HepG2 (cell line): Measurements from ENCODE around the gene SMARCD1. TPM values are rescaled to one million over a fixed set of nuclear protein-coding genes. Genes with fewer than 3 reads are reported as not detected.

Experiments
- ATAC-seq: fragments of 200-7000 bp; cut with Tn5 transposase; 3 replicates; pipeline ENCODE4 v1.9.1; 2020; ENCODE audit warnings: mild to moderate bottlenecking, moderate library complexity
- BruUV-seq: library from RNA; stranded (reverse); fragments of 400-500 nt; replicated peaks from 2 replicates; lab custom pipeline; 2021; lab: Mats Ljungman, UMichigan
- CTCF ChIA-PET: fragments of 300-600 bp; formaldehyde crosslinking; extraction: SDS; loops from one replicate; lab custom pipeline; 2021; ENCODE audit warnings: low total read pairs, inconsistent platforms, low intra/inter-chr PET ratio; lab: Yijun Ruan, JAX
- POLR2A ChIA-PET: fragments of 350-600 bp; sonication (Branson Sonifier 250); formaldehyde crosslinking; loops from one replicate; lab custom pipeline; 2020; ENCODE audit warnings: antibody characterized with exemption, inconsistent platforms; lab: Yijun Ruan, JAX
- DNase-seq: peaks from one replicate; pipeline ENCODE4 v3.0.0-alpha.2; 2015; ENCODE audit warnings: low spot score
- FAIRE-seq: peaks from 3 replicates; lab custom pipeline; 2011; peaks lifted over from hg19 to GRCh38; lab: Jason Lieb, UNC
- H2AFZ ChIP-seq: one replicate; pipeline ENCODE4 v1.6.1; 2011; ENCODE audit warnings: low read length, inconsistent platforms
- H3K27ac ChIP-seq: fragments of 300-600 bp; 3 replicates; pipeline ENCODE4 v1.8.0; 2011; ENCODE audit warnings: mixed run types, mild to moderate bottlenecking, mixed read lengths, low read length, inconsistent platforms; ENCODE audit not compliant: insufficient read depth; ENCODE audit errors: extremely low read length
- H3K27me3 ChIP-seq, 2 experiments: fragments of 200-600 bp in 1 of 2; 2 replicates in 1 of 2; 3 replicates in 1 of 2; pipeline versions ENCODE4 v1.6.0 to v1.8.0; 2011; ENCODE audit warnings: low read length in 2 of 2, mild to moderate bottlenecking in 2 of 2, moderate library complexity in 2 of 2, inconsistent platforms in 1 of 2; ENCODE audit not compliant: insufficient read depth in 2 of 2, control insufficient read depth in 1 of 2
- H3K36me3 ChIP-seq, 2 experiments: fragments of 200-600 bp in 1 of 2; replicated peaks in 1 of 2; 2 replicates in 1 of 2; 3 replicates in 1 of 2; pipeline versions ENCODE4 v1.5.1 to v1.8.0; 2011; ENCODE audit warnings: low read length in 2 of 2, inconsistent platforms in 1 of 2; ENCODE audit not compliant: insufficient read depth in 2 of 2, control insufficient read depth in 1 of 2
- H3K4me1 ChIP-seq: 2 replicates; pipeline ENCODE4 v1.5.1; 2012; ENCODE audit warnings: low read length, inconsistent platforms; ENCODE audit not compliant: insufficient read depth
- H3K4me2 ChIP-seq: 2 replicates; pipeline ENCODE4 v1.6.0; 2011; ENCODE audit warnings: low read depth, low read length, inconsistent platforms
- H3K4me3 ChIP-seq, 3 experiments: fragments of 200-600 bp in 1 of 3; sonication (generic), shearing (Covaris generic) in 1 of 3; replicated peaks in 1 of 3; 2 replicates each; pipeline ENCODE4 v1.5.1; 2011 to 2016; ENCODE audit warnings: low read length in 3 of 3, inconsistent platforms in 2 of 3, low read depth in 2 of 3, mild to moderate bottlenecking in 2 of 3, control low read depth in 1 of 3, mixed read lengths in 1 of 3; ENCODE audit not compliant: insufficient read depth in 1 of 3
- H3K79me2 ChIP-seq: one replicate; pipeline ENCODE4 v1.6.1; 2011; ENCODE audit warnings: low read length, inconsistent platforms; ENCODE audit not compliant: insufficient read depth
- H3K9ac ChIP-seq: 2 replicates; pipeline ENCODE4 v1.6.0; 2011; ENCODE audit warnings: mild to moderate bottlenecking, low read depth, low read length, inconsistent platforms; ENCODE audit not compliant: insufficient read depth
- H3K9me3 ChIP-seq: 2 replicates; pipeline ENCODE4 v1.5.1; 2012; ENCODE audit warnings: mild to moderate bottlenecking, low read length
- H4K20me1 ChIP-seq: 2 replicates; pipeline ENCODE4 v1.6.0; 2011; ENCODE audit warnings: inconsistent platforms, mild to moderate bottlenecking, low read length, moderate library complexity; ENCODE audit not compliant: insufficient read depth
- ATF1 ChIP-seq: IDR thresholded peaks from 2 replicates; pipeline ENCODE4 v1.6.1; 2016; ENCODE audit warnings: mild to moderate bottlenecking, control low read depth
- EHMT2 ChIP-seq: fragments of 200-600 bp; sonication (generic); IDR thresholded peaks from 2 replicates; pipeline ENCODE4 v1.7.0; 2017; ENCODE audit warnings: antibody characterized with exemption, low read depth, low read length, borderline replicate concordance
- FOSL2 ChIP-seq: sonication (generic); formaldehyde crosslinking; IDR thresholded peaks from 2 replicates; pipeline ENCODE4 v1.4.0; 2020; ENCODE audit warnings: missing genetic modification reagents
- JUN ChIP-seq: sonication (generic); formaldehyde crosslinking; IDR thresholded peaks from 2 replicates; pipeline ENCODE4 v1.4.0; 2020; ENCODE audit warnings: mild to moderate bottlenecking, missing genetic modification reagents
- MAFF ChIP-seq: IDR thresholded peaks from 2 replicates; pipeline ENCODE4 v1.6.1; 2011; ENCODE audit warnings: low read depth, low read length, improper control_type of control experiment
- MAFK ChIP-seq, 2 experiments: IDR thresholded peaks in 1 of 2; conservative IDR thresholded peaks in 1 of 2; 2 replicates each; pipeline ENCODE4 v1.6.1; 2011; ENCODE audit warnings: improper control_type of control experiment in 2 of 2, low read length in 2 of 2
- MTF2 ChIP-seq: sonication (generic); formaldehyde crosslinking; IDR thresholded peaks from 2 replicates; pipeline ENCODE4 v1.5.0; 2020; ENCODE audit warnings: missing genetic modification reagents, borderline replicate concordance
- NFYC ChIP-seq: IDR thresholded peaks from 2 replicates; pipeline ENCODE4 v1.6.1; 2016; ENCODE audit warnings: missing genetic modification reagents, missing compliant biosample characterization
- TGIF2 ChIP-seq: IDR thresholded peaks from 2 replicates; pipeline ENCODE4 v1.6.1; 2016; ENCODE audit warnings: control low read depth, missing compliant biosample characterization
- ZBTB1 ChIP-seq: sonication (generic); formaldehyde crosslinking; IDR thresholded peaks from 2 replicates; pipeline ENCODE4 v1.4.0; 2020; ENCODE audit warnings: missing genetic modification reagents, borderline replicate concordance
- ZNF296 ChIP-seq: sonication (generic); formaldehyde crosslinking; conservative IDR thresholded peaks from 2 replicates; pipeline ENCODE4 v1.5.0; 2020; ENCODE audit warnings: mild to moderate bottlenecking, missing genetic modification reagents
- ZNF383 ChIP-seq: sonication (generic); formaldehyde crosslinking; IDR thresholded peaks from 2 replicates; pipeline ENCODE4 v1.4.0; 2020; ENCODE audit warnings: missing genetic modification reagents, mild to moderate bottlenecking, borderline replicate concordance
- WGBS: methylation state at CpG from one replicate; pipeline ENCODE4 v1.1.6; 2017; ENCODE audit warnings: low lambda C conversion rate; 5-methylcytosine and 5-hydroxymethylcytosine counted together
- in situ Hi-C: cut with HindIII; loops from 2 replicates; pipeline ENCODE4 v1.10.0; 2017; ENCODE audit warnings: low pct_unique_long_range_greater_than_20kb; ENCODE audit not compliant: extremely low pct_ligation_motif_present
- intact Hi-C: fragments of 100-400 bp; cut with micrococcal nuclease; formaldehyde crosslinking; loops from one replicate; pipeline ENCODE4 v1.10.0; 2022; ENCODE audit not compliant: unreplicated experiment
- polyA plus RNA-seq, 8 experiments: library from polyadenylated mRNA; depleted of rRNA in 3 of 8; stranded (reverse) in 7 of 8; unstranded in 1 of 8; fragments of >200 nt; fragmentation: Illumina TruSeq in 4 of 8; extraction: Trizol in 4 of 8; gene quantifications; 2 replicates each; pipeline versions ENCODE4 v1.2.1 to v1.2.3, GENCODE V29; 2011 to 2016; ENCODE audit warnings: low read depth in 4 of 8, missing spikeins in 1 of 8, mixed read lengths in 1 of 8; ENCODE audit not compliant: insufficient read depth in 1 of 8
- total RNA-seq, 5 experiments: library from RNA; depleted of rRNA; stranded (reverse); fragments of >200 nt; fragmentation: Illumina TruSeq; extraction: Trizol; gene quantifications; 2 replicates each; pipeline ENCODE4 v1.2.3, GENCODE V29; 2016; ENCODE audit warnings: low read depth in 1 of 5
- TF ChIP-seq, protein P1 (sequence below): sonication (generic); formaldehyde crosslinking; IDR thresholded peaks from 2 replicates; pipeline ENCODE4 v1.4.0; 2020; ENCODE audit warnings: missing genetic modification reagents
- TF ChIP-seq, protein P2 (sequence below): sonication (generic); formaldehyde crosslinking; IDR thresholded peaks from 2 replicates; pipeline ENCODE4 v1.4.0; 2020; ENCODE audit warnings: missing genetic modification reagents
- TF ChIP-seq, protein P3 (sequence below): sonication (generic); formaldehyde crosslinking; conservative IDR thresholded peaks from 2 replicates; pipeline ENCODE4 v1.4.0; 2020; ENCODE audit warnings: missing genetic modification reagents
- TF ChIP-seq, protein P4 (sequence below): sonication (generic); formaldehyde crosslinking; IDR thresholded peaks from 2 replicates; pipeline ENCODE4 v1.5.0; 2020; ENCODE audit warnings: mild to moderate bottlenecking, low read depth, missing genetic modification reagents, borderline replicate concordance

The SMARCD1 gene
- total and polyA plus RNA-seq, 2 of the 13 experiments (the other 11 are each of a cell fraction or from before 2014, with no cell fraction given) = 51.7 to 54.6 TPM

DNA sequence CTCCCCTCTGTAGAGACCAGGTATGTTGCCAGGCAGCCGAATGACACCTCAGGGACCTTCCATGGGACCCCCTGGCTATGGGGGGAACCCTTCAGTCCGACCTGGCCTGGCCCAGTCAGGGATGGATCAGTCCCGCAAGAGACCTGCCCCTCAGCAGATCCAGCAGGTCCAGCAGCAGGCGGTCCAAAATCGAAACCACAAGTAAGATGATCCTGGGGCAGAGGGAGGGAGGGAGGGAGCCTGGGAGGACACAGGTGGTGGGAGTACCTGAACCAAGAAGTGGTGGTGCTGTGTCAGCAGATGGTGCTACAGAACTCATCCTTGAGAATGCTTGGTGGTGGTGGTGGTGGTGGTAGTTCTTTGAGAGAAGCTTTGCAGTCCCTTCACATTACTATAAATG, 1.0 kb downstream of the SMARCD1 start (continued):
- TF ChIP-seq, protein P1, sequence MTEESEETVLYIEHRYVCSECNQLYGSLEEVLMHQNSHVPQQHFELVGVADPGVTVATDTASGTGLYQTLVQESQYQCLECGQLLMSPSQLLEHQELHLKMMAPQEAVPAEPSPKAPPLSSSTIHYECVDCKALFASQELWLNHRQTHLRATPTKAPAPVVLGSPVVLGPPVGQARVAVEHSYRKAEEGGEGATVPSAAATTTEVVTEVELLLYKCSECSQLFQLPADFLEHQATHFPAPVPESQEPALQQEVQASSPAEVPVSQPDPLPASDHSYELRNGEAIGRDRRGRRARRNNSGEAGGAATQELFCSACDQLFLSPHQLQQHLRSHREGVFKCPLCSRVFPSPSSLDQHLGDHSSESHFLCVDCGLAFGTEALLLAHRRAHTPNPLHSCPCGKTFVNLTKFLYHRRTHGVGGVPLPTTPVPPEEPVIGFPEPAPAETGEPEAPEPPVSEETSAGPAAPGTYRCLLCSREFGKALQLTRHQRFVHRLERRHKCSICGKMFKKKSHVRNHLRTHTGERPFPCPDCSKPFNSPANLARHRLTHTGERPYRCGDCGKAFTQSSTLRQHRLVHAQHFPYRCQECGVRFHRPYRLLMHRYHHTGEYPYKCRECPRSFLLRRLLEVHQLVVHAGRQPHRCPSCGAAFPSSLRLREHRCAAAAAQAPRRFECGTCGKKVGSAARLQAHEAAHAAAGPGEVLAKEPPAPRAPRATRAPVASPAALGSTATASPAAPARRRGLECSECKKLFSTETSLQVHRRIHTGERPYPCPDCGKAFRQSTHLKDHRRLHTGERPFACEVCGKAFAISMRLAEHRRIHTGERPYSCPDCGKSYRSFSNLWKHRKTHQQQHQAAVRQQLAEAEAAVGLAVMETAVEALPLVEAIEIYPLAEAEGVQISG (CRISPR knock-in tag) = 0 out of 2 replicates have a peak, but pooled peaks have one; percentile 23

DNA sequence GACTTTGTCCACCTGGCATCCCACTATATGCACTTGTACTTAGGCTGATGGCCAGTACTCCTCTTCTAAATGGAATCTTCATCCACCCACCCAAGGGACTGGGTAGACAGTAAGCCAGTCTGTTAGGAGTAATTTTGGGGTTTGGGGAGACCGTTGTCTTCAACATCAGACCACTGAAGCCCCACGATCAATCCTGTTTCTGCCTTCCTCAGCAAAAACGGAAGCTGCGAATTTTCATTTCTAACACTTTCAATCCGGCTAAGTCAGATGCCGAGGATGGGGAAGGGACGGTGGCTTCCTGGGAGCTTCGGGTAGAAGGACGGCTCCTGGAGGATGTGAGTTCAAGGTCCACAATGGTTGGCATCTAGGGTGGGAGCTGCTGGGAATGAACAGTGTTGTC, 2.0 kb downstream of the SMARCD1 start:
- Histone ChIP-seq H3K4me1 (peaks cover 61% of the 10 kb centered on the region), H2AFZ (no peak overlapping the region), H3K79me2 (peaks cover 17% of the 10 kb centered on the region), H3K36me3 (peaks cover 13 to 43% of the 10 kb centered on the region in 2 experiments), H3K9me3 (no peaks in the 10 kb centered on the region), H4K20me1 (peaks cover 4% of the 10 kb centered on the region; the same call in 1 of the 2 replicates), H3K4me3 (no peak overlapping the region), H3K4me2 (0 out of 2 replicates have a peak overlapping the region, but pooled peaks have one; percentile 2), H3K9ac (no peak overlapping the region; the same call in 1 of the 2 replicates)
- in situ Hi-C loops = no loop called here
- no peak for FAIRE-seq
- CTCF ChIA-PET = no interaction called here
- intact Hi-C loops = no loop called here
- 82% methylated on average over 9 of the region's 9 CpGs for WGBS
- no peak for DNase-seq
- ATAC-seq = no peak
- TF ChIP-seq MAFK (conservative IDR thresholded peaks at IDR 0.05 in 1 of 2, IDR thresholded peaks at IDR 0.05 in 1 of 2; ENCODE audit: low read length in 2 of 2) = peak; percentile 25 to 81; a peak in 2 of 4 replicates
- no peak for TF ChIP-seq JUN (CRISPR knock-in tag)
- no peak for TF ChIP-seq MTF2
- TF ChIP-seq MAFF = peak; percentile 56; the same call in 1 of the 2 replicates
- TF ChIP-seq, protein P2, sequence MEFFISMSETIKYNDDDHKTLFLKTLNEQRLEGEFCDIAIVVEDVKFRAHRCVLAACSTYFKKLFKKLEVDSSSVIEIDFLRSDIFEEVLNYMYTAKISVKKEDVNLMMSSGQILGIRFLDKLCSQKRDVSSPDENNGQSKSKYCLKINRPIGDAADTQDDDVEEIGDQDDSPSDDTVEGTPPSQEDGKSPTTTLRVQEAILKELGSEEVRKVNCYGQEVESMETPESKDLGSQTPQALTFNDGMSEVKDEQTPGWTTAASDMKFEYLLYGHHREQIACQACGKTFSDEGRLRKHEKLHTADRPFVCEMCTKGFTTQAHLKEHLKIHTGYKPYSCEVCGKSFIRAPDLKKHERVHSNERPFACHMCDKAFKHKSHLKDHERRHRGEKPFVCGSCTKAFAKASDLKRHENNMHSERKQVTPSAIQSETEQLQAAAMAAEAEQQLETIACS (CRISPR knock-in tag) = no peak
- no peak for TF ChIP-seq ZBTB1 (CRISPR knock-in tag)
- no peak for TF ChIP-seq NFYC
- TF ChIP-seq, protein P3, sequence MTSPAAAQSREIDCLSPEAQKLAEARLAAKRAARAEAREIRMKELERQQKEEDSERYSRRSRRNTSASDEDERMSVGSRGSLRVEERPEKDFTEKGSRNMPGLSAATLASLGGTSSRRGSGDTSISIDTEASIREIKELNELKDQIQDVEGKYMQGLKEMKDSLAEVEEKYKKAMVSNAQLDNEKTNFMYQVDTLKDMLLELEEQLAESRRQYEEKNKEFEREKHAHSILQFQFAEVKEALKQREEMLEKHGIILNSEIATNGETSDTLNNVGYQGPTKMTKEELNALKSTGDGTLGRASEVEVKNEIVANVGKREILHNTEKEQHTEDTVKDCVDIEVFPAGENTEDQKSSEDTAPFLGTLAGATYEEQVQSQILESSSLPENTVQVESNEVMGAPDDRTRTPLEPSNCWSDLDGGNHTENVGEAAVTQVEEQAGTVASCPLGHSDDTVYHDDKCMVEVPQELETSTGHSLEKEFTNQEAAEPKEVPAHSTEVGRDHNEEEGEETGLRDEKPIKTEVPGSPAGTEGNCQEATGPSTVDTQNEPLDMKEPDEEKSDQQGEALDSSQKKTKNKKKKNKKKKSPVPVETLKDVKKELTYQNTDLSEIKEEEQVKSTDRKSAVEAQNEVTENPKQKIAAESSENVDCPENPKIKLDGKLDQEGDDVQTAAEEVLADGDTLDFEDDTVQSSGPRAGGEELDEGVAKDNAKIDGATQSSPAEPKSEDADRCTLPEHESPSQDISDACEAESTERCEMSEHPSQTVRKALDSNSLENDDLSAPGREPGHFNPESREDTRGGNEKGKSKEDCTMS = no peak
- TF ChIP-seq ATF1 (CRISPR knock-in tag) = no peak
- TF ChIP-seq ZNF296 (CRISPR knock-in tag) = no peak
- no peak for TF ChIP-seq ZNF383 (CRISPR knock-in tag)
- TF ChIP-seq TGIF2 (CRISPR knock-in tag) = no peak
- no peak for TF ChIP-seq FOSL2 (CRISPR knock-in tag)
- no peak for TF ChIP-seq EHMT2
- TF ChIP-seq, protein P4, sequence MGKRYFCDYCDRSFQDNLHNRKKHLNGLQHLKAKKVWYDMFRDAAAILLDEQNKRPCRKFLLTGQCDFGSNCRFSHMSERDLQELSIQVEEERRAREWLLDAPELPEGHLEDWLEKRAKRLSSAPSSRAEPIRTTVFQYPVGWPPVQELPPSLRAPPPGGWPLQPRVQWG (CRISPR knock-in tag) = no peak
- TF ChIP-seq, all 625 proteins: peak for 2
- Histone ChIP-seq H3K27ac (peak overlapping the region; percentile 43), H3K27me3 (no peaks in the 10 kb centered on the region)
- POLR2A ChIA-PET = interaction anchor here (0.7 to 7.4 kb wide), 5 partner anchors 10 to 80 kb away, joined by 3 to 265 read pairs (median 9); partner anchors contain the start of genes CERS5, COX14 and GPD1
- no TSS peak for BruUV-seq
